ENCODE results near the gene PLBD1.

PLBD1 gene

GRCh38 chr12:14564336-14564959 is 3.2 kb downstream of the PLBD1 start:
- DNase-seq = no peak

DNA sequence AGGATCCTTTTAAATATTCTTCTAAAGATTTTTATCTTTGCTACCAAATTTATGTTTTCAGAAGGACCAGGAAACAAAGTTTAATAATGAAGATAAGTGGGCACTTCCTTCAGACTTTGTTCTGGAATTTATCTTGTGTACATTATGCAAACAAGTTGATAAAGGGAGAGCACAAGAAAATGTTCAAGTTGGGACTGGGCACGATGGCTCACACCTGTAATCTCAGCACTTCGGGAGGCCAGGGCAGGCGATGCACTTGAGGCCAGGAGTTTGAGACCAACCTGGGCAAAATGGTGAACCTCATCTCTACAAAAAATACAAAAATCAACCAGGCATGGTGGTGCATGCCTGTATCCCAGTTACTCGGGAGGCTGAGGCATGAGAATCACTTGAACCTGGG is 4.6 kb downstream of the PLBD1 start:
- no peak for DNase-seq

GRCh38 chr12:14562279-14562678 is 5.4 kb downstream of the PLBD1 start:
- no peak for DNase-seq

GRCh38 chr12:14561677-14562238 is 5.9 kb downstream of the PLBD1 start:
- no peak for DNase-seq

GRCh38 chr12:14560904-14561574 is 6.6 kb downstream of the PLBD1 start:
- no peak for DNase-seq

GRCh38 chr12:14558473-14558959 is 9.2 kb downstream of the PLBD1 start:
- DNase-seq = no peak

- DNase-seq = no peak
These were observed 9.7 kb downstream of the PLBD1 start for GRCh38 chr12:14557966-14558365.

DNA sequence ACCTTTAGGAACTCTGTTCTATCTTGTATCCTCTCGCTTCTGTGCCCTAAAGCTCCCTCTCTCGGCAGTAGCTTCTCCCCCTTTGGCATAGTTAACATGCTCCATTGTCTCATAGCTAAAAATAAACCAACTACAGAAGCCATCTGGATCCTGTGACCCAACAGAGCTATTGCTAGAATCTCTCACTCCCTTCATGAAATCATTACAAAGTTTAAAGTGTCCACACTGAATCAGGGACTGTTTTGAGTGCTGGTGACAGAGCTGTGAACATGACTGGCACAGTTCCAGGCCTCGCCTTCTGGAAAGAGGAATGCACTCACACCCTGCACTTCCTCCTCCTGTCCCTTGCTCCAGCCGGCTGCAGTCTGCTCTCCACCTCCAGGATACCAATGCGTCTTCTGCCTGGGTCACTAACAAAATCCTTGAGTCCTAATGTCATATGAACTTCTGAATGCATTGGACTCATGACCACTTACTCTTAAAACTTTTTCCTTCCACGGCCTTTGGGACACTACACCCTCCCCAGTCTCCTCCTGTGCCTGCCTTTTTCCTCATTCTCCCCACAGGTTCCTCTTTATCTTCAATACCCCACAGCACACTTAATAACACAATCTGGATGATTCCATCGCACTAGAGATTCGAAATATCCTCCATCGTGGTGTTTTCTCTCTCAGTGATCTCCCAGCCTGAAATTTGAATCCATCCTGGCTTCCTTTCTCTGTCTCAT is 13.2 kb downstream of the PLBD1 start:
- DNase-seq = no peak

DNA sequence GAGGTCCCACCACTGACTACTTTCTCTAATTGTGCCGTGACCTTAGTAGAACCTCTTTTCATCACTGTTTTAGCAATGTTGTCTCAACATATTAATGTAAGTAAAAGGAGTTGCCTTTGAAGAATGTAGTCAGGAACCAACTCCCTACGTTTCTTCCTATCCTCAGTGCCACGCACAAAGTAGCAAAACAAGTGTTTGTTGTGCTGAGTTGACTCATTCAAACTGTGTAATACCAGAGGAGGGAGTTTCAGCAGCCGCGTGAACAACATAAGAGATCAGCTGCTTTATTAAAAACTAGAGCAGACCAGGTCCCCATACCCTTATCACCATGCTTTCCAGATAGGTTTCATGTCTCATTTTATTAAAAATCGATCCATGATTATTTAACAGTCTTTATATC is 19.1 kb downstream of the PLBD1 start:
- no peak for DNase-seq

DNA sequence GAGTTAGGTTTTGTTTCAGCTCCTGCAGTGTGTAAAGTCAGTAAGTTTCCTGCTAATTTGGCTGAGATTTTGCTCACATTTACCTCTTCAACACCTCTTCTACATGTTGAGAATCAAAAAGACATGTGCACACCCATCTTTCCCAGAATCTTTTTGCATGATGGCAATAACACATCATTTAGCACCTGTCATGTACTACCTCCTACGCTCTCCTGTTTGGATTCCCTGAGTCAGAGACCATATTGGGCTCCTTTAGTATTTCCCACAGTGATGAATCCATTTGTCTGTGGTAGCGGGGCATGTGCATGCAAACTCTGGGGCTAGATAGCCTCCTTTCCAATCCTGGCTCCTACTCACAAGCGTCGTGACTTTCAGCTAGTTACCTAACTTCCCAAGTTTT is 20.1 kb downstream of the PLBD1 start:
- DNase-seq = no peak

- DNase-seq = no peak
These were observed 22.2 kb downstream of the PLBD1 start for GRCh38 chr12:14545144-14546124.

DNA sequence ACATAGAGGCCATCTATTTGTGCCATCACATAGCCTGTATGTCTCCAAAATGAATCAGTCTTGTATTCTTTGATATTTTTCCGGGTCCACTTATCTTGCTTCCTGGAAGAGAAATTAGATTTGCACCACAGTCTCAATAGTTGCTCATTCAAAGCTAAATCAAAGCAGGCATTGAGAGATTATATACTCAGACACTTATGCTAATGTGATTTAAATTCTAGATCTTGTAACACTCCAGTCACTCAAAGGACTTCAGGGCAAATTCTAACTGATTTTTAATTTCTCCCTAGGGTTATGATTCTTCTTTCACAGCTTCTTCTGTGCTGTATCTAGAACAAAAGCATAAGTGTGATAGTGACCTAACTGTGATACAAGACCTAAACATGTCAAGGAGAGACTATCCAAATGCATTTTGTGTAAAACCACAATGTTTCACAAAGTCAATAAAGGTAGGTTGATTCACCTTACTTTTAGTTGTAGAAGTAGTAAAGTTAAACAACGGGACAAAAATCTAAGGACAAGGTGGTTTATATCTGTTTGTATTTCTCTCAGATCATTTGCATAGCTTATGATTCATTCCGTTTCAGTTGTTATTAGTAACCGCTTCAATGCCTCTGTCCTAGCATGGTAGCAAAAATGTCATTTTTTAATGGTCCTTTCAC is 26.8 kb downstream of the PLBD1 start:
- DNase-seq = no peak

- no peak for DNase-seq
These were observed 30.6 kb downstream of the PLBD1 start for GRCh38 chr12:14537088-14537487.

- no peak for DNase-seq
These were observed 35.5 kb downstream of the PLBD1 start for GRCh38 chr12:14532152-14532551.

GRCh38 chr12:14525964-14526363 is 41.7 kb downstream of the PLBD1 start:
- DNase-seq = no peak

DNA sequence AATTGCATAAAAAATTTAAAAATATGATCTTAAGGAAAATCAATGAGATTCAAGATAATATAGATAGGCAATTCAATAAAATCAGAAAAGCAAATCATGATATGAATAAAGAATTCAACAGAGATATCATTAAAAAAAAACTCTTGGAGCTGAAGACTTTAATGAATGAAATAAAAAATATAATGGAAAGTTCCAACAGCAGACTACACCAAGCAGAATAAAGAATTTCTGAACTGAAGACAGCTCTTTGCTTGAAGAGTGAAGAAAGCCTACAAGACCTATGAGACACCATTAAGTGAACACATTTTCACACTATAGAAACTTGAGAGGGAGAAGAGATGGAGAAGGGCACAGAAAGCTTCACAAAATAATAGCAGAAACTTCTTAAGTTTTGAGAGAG is 45.9 kb downstream of the PLBD1 start:
- no peak for DNase-seq

GRCh38 chr12:14514946-14515345 is 52.7 kb downstream of the PLBD1 start:
- DNase-seq = no peak

DNA sequence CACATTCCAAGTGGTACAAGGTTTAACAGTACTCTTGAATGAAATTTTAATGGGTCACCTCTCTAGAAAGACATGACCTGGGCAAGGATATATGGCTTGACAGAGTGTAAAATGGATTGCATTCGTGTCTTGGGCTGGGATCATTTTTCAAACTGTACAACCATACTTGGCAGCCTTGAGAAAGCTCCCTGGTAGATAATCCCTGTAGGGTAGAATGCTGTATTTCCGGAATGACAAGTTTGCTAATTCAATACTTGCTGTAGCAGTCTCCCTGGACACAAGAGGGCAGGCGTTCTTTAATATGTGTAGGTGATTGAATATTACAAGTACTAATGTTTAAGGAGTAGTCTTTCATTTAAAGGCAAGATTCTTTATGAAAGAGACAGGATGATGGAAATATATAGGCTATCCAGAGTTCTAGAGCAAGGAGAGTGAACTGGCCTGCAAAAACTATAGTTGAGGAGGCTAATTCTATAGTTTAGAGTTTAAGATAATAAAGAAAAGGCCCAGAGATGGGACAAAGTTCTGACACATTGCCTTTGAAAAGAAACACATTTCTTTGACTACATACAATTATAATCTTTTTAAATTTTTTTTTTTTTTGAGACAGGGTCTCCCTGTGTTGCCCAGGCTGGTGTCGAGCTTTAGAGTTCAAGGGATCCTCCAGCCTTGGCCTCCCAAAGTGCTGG is 53.4 kb downstream of the PLBD1 start:
- no peak for DNase-seq

- no peak for DNase-seq
These were observed 57.1 kb downstream of the PLBD1 start for GRCh38 chr12:14510574-14510973.

GRCh38 chr12:14505626-14506596 is 61.8 kb downstream of the PLBD1 start:
- DNase-seq = no peak

Measured in activated naive CD4-positive, alpha-beta T cell treated with Interleukin-2 at 50 U/mL for 16 hours (primary cell).